Right lobe of liver (tissue), 6 donors: ENCODE results near the gene SPAG17. TPM values are rescaled to one million over a fixed set of nuclear protein-coding genes. Genes with fewer than 3 reads are reported as not detected.

Experiments used
- ATAC-seq, 4 donors: fragments of 200-7000 bp; cut with Tn5 transposase; one replicate each; pipeline ENCODE4 v1.9.1; 2020; ENCODE audit warnings: mild to moderate bottlenecking in 4 of 4, moderate library complexity in 4 of 4
- DNase-seq, 3 donors: peaks; one replicate each; pipeline ENCODE4 v3.0.0-alpha.2; 2020
- H3K27ac ChIP-seq, 3 donors: fragments of 200-600 bp; one replicate each; pipeline ENCODE4 v1.8.0; 2022
- H3K27me3 ChIP-seq, 2 donors: fragments of 200-600 bp; one replicate each; pipeline ENCODE4 v1.8.0; 2022
- H3K36me3 ChIP-seq, 4 donors: fragments of 200-600 bp; sonication (generic) in 1 of 4; one replicate each; pipeline versions ENCODE4 v1.5.1 to v1.8.0; 2017 to 2022; ENCODE audit warnings: control low read depth in 1 of 4
- H3K4me1 ChIP-seq, 4 donors: fragments of 200-600 bp; sonication (generic) in 1 of 4; one replicate each; pipeline versions ENCODE4 v1.5.1 to v1.8.0; 2017 to 2022; ENCODE audit warnings: control low read depth in 1 of 4
- H3K4me3 ChIP-seq, 3 donors: fragments of 200-600 bp; one replicate each; pipeline ENCODE4 v1.8.0; 2022
- H3K9me3 ChIP-seq, 4 donors: fragments of 200-600 bp; sonication (generic) in 1 of 4; one replicate each; pipeline versions ENCODE4 v1.5.1 to v1.8.0; 2017 to 2022; ENCODE audit warnings: control low read depth in 1 of 4
- CTCF ChIP-seq, 4 donors: fragments of 200-600 bp in 3 of 4; fragments of 450-650 bp in 1 of 4; IDR thresholded peaks; one replicate each; pipeline versions ENCODE4 v1.5.1 to v1.8.0; 2016 to 2022; ENCODE audit warnings: antibody characterized with exemption in 4 of 4, mild to moderate bottlenecking in 2 of 4
- POLR2A ChIP-seq: fragments of 450-650 bp; IDR thresholded peaks from one replicate; pipeline ENCODE4 v1.6.1; 2017; ENCODE audit warnings: antibody characterized with exemption, mild to moderate bottlenecking
- WGBS: methylation state at CpG from one replicate; pipeline ENCODE4 v1.1.6; 2018; ENCODE audit warnings: low coverage, low lambda C conversion rate; ENCODE audit not compliant: insufficient coverage; ENCODE audit errors: missing lambda C conversion rate; 5-methylcytosine and 5-hydroxymethylcytosine counted together
- intact Hi-C, 2 donors: fragments of 100-400 bp; cut with DNase I; formaldehyde crosslinking; loops; one replicate each; pipeline versions ENCODE4 v1.11.2 to v1.14.1; 2022
- total RNA-seq, 6 experiments: library from RNA; depleted of rRNA in 2 of 6; stranded (reverse); fragments of >200 nt in 2 of 6; fragmentation: NEBNext Ultra II Directional in 3 of 6; extraction: Animal tissue kit (Norgen Biotek cat#: 25700) in 3 of 6; gene quantifications; one replicate each; pipeline versions ENCODE4 v1.1.0 to v1.2.4, GENCODE V29; 2016 to 2023
- donor health status: DM: no; HTN: yes; CAD: no.
- donor health status: DM: no; HTN: no; CAD: no.
- donor health status: DM: no; HTN: no; CAD: no.
- donor health status: DM: no; HTN: yes; CAD: no.
- donor health status: DM: no; HTN: yes; CAD: no.

Gene SPAG17
- total RNA-seq, 6 experiments from 2014 or later: 0.18 TPM; not detected in 5

GRCh38 chr1:118160806-118161205 lies 24.2 kb downstream of the SPAG17 start:
- no peaks in the 10 kb centered on the region for H3K36me3 ChIP-seq
- intact Hi-C loops: no loop called here
- TF ChIP-seq POLR2A (no peak), CTCF (IDR thresholded peaks at IDR 0.05) (no peak)
- 75% methylated on average over 1 of the region's 1 CpG for WGBS
- no peak overlapping the region for H3K4me3 ChIP-seq
- DNase-seq (no peak), ATAC-seq (no peak)
- no peaks in the 10 kb centered on the region for H3K27me3 ChIP-seq
- no peaks in the 10 kb centered on the region for H3K9me3 ChIP-seq
- H3K27ac ChIP-seq: no peak overlapping the region
- H3K4me1 ChIP-seq: no peaks in the 10 kb centered on the region

GRCh38 chr1:118159569-118159968 lies 25.5 kb downstream of the SPAG17 start:
- H3K27me3 ChIP-seq: no peaks in the 10 kb centered on the region
- no peaks in the 10 kb centered on the region for H3K36me3 ChIP-seq
- 47% methylated on average over 4 of the region's 4 CpGs for WGBS
- TF ChIP-seq CTCF (IDR thresholded peaks at IDR 0.05): no peak
- TF ChIP-seq POLR2A: no peak
- no peak overlapping the region for H3K4me3 ChIP-seq
- no peak for ATAC-seq
- H3K4me1 ChIP-seq: no peaks in the 10 kb centered on the region
- no peak overlapping the region for H3K27ac ChIP-seq
- DNase-seq: no peak
- no peaks in the 10 kb centered on the region for H3K9me3 ChIP-seq
- intact Hi-C loops: no loop called here

- Histone ChIP-seq H3K9me3 (no peaks in the 10 kb centered on the region), H3K27ac (no peak overlapping the region), H3K27me3 (no peaks in the 10 kb centered on the region), H3K4me3 (no peak overlapping the region), H3K4me1 (no peaks in the 10 kb centered on the region), H3K36me3 (no peaks in the 10 kb centered on the region)
- DNase-seq (no peak), ATAC-seq (no peak)
- intact Hi-C loops: no loop called here
- WGBS: 100% methylated on average over 1 of the region's 1 CpG
- TF ChIP-seq CTCF (IDR thresholded peaks at IDR 0.05): no peak
Observed at GRCh38 chr1:118158924-118159323, 26.1 kb downstream of the SPAG17 start.

- H3K4me1 ChIP-seq: no peaks in the 10 kb centered on the region
- no peak for ATAC-seq
- TF ChIP-seq POLR2A: no peak
- no peak for TF ChIP-seq CTCF (IDR thresholded peaks at IDR 0.05)
- 80% methylated on average over 2 of the region's 2 CpGs for WGBS
- no peaks in the 10 kb centered on the region for H3K27me3 ChIP-seq
- H3K4me3 ChIP-seq: no peak overlapping the region
- H3K9me3 ChIP-seq: no peaks in the 10 kb centered on the region
- H3K36me3 ChIP-seq: no peaks in the 10 kb centered on the region
- intact Hi-C loops: no loop called here
- H3K27ac ChIP-seq: no peak overlapping the region
- no peak for DNase-seq
Observed at GRCh38 chr1:118157506-118157905, 27.5 kb downstream of the SPAG17 start.

GRCh38 chr1:118155106-118155505 lies 29.9 kb downstream of the SPAG17 start:
- intact Hi-C loops: no loop called here

More at GRCh38 chr1:118155106-118155505, 29.9 kb downstream of the SPAG17 start:
- Histone ChIP-seq H3K27me3 (no peaks in the 10 kb centered on the region), H3K4me3 (no peak overlapping the region), H3K36me3 (no peaks in the 10 kb centered on the region), H3K9me3 (no peaks in the 10 kb centered on the region), H3K27ac (no peak overlapping the region), H3K4me1 (no peaks in the 10 kb centered on the region)
- DNase-seq (no peak), ATAC-seq (no peak)
- TF ChIP-seq POLR2A: no peak
- no peak for TF ChIP-seq CTCF (IDR thresholded peaks at IDR 0.05)
- 100% methylated on average over 1 of the region's 1 CpG for WGBS
